ENCODE data around the gene RPTOR.
"Not testable (repeated sequence)": the region's sequence is repeated elsewhere in the genome, so short reads cannot be mapped to it uniquely, and the experiment has no call there.

RPTOR gene

GRCh38 chr17:80544655-80545498 is at the start of gene RPTOR:
RPTOR (plus strand) TSS chr17:80544838; CDS start chr17:80545630, 792 bp downstream.
- peak; percentile 66 for DNase-seq

GRCh38 chr17:80497726-80498241 is 46.9 kb upstream of the RPTOR start:
- DNase-seq, result no peak

GRCh38 chr17:80498242-80498919 is 46.3 kb upstream of the RPTOR start:
- peak; percentile 69 for DNase-seq

GRCh38 chr17:80498920-80499410 is 45.7 kb upstream of the RPTOR start:
- no peak for DNase-seq

GRCh38 chr17:80499560-80499959 is 45.1 kb upstream of the RPTOR start:
- no peak for DNase-seq

GRCh38 chr17:80499961-80500665 is 44.5 kb upstream of the RPTOR start:
- no peak for DNase-seq

GRCh38 chr17:80501741-80502577 is 42.7 kb upstream of the RPTOR start:
- no peak for DNase-seq

- no peak for DNase-seq
These were observed 42.1 kb upstream of the RPTOR start for GRCh38 chr17:80502578-80502877.

GRCh38 chr17:80503031-80503430 is 41.6 kb upstream of the RPTOR start:
- DNase-seq, result no peak

- no peak for DNase-seq
These were observed 40.7 kb upstream of the RPTOR start for GRCh38 chr17:80503921-80504320.

- no peak for DNase-seq
These were observed 39.8 kb upstream of the RPTOR start for GRCh38 chr17:80504686-80505413.

GRCh38 chr17:80507177-80507576 is 37.5 kb upstream of the RPTOR start:
- DNase-seq, result not testable (repeated sequence)

GRCh38 chr17:80507965-80508364 is 36.7 kb upstream of the RPTOR start:
- no peak for DNase-seq

- no peak for DNase-seq
These were observed 35.3 kb upstream of the RPTOR start for GRCh38 chr17:80509311-80509710.

- no peak for DNase-seq
These were observed 34.5 kb upstream of the RPTOR start for GRCh38 chr17:80510132-80510531.

GRCh38 chr17:80510772-80511171 is 33.9 kb upstream of the RPTOR start:
- no peak for DNase-seq

GRCh38 chr17:80511222-80512180 is 33.1 kb upstream of the RPTOR start:
- no peak for DNase-seq

GRCh38 chr17:80512233-80512632 is 32.4 kb upstream of the RPTOR start:
- DNase-seq, result no peak

GRCh38 chr17:80513201-80513600 is 31.4 kb upstream of the RPTOR start:
- no peak for DNase-seq

- DNase-seq, result no peak
These were observed 30.7 kb upstream of the RPTOR start for GRCh38 chr17:80513892-80514291.
